Stimulated activated CD4-positive, alpha-beta T cell treated with anti-CD3 and anti-CD28 coated beads, Interleukin-15, amount 100 ng/mL, for 24 hours (primary cell): Measurements from ENCODE around the gene HBQ1.
"Not testable (repeated sequence)": the region's sequence is repeated elsewhere in the genome, so short reads cannot be mapped to it uniquely, and the experiment has no call there.

ENCODE experiments used
- DNase-seq: peaks from one replicate; pipeline ENCODE4 v3.0.0-alpha.2; 2020

HBQ1 gene

GRCh38 chr16:162271-162991 is 17.8 kb upstream of the HBQ1 start:
- DNase-seq, result no peak

DNA sequence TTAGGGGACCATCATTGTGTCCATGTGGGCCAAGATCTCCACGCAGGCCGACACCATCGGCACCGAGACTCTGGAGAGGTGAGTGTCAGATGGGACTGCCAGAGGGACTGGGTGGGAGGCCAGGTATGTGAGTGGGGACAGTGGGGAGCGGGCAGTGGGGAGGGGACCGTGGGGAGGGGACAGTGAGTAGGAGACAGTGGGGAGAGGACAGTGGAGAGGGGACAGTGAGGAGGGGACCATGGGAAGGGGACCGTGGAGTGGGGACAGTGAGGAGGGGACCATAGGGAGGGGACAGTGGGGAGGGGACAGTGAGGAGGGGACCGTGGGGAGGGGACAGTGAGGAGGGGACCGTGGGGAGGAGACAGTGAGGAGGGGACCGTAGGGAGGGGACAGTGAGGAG is 17.1 kb upstream of the HBQ1 start:
- DNase-seq, result not testable (repeated sequence)

GRCh38 chr16:163696-164095 is 16.6 kb upstream of the HBQ1 start:
- DNase-seq, result not testable (repeated sequence)

DNA sequence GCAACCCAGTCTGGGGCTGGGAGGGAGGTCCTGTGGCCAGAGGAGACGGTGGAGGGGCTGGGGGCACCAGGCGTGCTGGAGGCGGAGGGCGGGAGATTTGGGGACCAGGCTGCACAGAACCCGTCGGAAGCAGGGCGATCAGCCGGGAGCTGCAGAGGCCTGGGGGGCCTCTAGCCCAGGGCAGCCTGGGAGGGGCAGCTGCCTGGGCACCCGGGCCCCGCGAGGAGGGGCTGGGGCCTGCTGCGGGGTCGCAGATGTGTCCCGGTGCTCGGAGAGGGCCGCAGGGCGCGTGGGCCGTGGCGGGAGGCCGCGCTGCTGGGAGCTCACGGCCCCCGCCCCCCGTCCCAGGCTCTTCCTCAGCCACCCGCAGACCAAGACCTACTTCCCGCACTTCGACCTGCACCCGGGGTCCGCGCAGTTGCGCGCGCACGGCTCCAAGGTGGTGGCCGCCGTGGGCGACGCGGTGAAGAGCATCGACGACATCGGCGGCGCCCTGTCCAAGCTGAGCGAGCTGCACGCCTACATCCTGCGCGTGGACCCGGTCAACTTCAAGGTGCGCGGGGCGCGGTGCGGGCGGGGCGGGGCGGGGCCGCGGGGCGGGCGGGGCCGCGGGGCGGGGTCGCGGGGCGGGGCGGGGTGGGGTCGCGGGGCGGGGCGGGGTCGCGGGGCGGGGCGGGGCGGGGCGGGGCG is 16.0 kb upstream of the HBQ1 start:
- DNase-seq, result not testable (repeated sequence)

- DNase-seq, result no peak
These were observed 15.3 kb upstream of the HBQ1 start for GRCh38 chr16:164827-165538.

DNA sequence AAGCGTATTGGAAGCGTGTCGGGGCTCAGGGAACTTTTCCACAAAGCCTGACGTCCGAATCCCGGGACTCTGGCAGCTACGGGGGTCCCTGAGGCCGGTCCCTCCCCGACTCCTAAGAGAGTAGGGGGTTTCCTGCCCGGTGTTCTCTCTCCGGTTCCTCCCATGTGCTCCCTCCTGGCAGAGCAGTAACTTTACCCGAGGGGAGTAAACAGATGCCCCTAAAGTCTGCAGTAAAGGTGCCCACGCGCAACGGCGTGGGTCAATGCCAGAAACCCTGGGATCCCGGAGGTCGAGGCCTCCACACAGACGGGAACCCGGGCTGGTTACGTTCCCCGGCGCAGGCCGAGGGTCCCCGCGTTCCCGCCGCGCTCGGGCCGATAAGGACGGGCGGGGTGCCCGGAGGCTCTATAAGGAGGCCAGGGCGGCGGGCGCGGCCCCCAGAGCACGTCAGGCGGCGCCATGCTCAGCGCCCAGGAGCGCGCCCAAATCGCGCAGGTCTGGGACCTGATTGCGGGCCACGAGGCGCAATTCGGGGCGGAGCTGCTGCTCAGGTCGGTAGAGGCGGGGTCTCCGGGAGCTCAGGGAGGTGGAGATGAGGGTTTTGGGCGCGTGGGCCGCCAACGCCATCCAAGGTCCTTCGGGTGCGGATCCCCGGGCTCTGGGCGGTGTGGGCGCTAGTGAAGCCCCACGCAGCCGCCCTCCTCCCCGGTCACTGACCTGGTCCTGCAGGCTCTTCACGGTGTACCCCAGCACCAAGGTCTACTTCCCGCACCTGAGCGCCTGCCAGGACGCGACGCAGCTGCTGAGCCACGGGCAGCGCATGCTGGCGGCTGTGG is 14.5 kb upstream of the HBQ1 start, which contains the start of gene HBM:
Gene HBM, plus strand, starts transcription at position 440 of the 836 bp plus-strand sequence. Its CDS starts 20 bp downstream, at position 460.
- DNase-seq, result peak; percentile 41

DNA sequence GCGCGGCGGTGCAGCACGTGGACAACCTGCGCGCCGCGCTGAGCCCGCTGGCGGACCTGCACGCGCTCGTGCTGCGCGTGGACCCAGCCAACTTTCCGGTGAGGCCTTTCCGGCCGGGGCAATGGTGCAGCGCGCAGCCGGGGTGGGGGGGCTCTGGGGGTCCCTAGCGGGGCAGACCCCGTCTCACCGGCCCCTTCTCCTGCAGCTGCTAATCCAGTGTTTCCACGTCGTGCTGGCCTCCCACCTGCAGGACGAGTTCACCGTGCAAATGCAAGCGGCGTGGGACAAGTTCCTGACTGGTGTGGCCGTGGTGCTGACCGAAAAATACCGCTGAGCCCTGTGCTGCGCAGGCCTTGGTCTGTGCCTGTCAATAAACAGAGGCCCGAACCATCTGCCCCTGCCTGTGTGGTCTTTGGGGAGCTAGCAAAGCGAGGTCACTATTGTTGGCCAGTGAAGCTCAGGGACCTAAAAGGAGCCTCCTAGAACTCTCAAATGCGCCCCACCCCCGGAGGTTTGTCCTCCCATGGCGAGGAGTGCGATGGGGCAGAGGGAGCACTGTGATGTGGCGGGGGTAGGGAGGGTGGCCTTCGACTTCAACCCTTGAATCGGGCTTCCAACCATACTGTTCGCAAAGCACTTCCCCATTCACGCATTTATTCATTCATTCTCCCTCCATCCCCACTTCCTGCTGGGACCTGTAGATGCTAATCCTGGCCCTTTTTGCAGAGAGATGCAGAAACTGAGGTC is 13.7 kb upstream of the HBQ1 start:
- no peak for DNase-seq

DNA sequence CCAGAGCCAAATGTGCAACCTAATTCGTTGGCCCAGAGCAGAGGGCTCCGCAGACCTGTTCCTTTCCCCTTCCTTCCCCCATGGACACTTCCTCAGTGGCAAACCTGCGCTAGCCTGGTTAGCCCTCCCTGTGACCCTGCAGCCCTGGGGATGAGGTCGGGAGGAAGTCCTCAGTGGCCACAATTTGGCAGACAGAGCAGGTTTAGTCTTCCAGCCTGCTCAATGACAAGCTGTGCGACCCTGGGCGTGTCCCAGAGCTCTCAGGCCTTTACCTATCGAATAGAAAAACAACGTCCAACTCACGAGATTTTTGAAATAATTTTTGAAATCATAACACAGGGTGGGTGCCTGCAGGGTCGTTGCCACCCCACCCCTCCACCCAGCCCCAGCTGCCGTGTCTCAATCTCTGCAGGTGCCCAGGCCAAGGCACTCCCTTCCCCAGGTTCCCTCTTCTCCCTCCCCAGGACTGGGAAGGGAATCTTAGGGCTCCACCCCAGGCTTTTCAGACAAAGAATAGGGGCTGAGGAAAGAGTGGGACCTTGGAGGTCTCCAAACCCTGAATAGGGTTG is 13.1 kb upstream of the HBQ1 start:
- no peak for DNase-seq

- DNase-seq, result no peak
These were observed 11.8 kb upstream of the HBQ1 start for GRCh38 chr16:168424-168823.

DNA sequence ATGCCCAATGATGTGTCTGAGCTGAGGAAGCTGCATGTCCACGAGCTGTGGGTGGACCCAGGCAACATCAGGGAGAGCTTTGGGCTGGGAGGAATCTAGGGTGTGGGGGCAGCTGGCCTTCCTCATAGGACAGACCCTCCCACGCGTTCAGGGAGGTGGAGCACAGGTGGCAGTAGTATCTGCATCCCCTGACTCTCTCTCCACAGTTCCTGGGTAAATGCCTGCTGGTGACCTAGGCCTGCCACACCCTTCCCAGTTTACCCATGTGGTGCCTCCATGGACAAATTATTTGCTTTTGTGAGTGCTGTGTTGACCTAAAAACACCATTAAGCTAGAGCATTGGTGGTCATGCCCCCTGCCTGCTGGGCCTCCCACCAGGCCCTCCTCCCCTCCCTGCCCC is 11.2 kb upstream of the HBQ1 start:
- DNase-seq, result no peak

GRCh38 chr16:170088-170507 is 10.2 kb upstream of the HBQ1 start:
- not testable (repeated sequence) for DNase-seq

- DNase-seq, result no peak
These were observed 9.5 kb upstream of the HBQ1 start for GRCh38 chr16:170788-171187.

- DNase-seq, result not testable (repeated sequence)
These were observed 7.8 kb upstream of the HBQ1 start, which contains the start of gene HBA2 for GRCh38 chr16:172374-172941. Gene HBA2 (plus strand): TSS chr16:172876. CDS start chr16:172913, 37 bp downstream.

DNA sequence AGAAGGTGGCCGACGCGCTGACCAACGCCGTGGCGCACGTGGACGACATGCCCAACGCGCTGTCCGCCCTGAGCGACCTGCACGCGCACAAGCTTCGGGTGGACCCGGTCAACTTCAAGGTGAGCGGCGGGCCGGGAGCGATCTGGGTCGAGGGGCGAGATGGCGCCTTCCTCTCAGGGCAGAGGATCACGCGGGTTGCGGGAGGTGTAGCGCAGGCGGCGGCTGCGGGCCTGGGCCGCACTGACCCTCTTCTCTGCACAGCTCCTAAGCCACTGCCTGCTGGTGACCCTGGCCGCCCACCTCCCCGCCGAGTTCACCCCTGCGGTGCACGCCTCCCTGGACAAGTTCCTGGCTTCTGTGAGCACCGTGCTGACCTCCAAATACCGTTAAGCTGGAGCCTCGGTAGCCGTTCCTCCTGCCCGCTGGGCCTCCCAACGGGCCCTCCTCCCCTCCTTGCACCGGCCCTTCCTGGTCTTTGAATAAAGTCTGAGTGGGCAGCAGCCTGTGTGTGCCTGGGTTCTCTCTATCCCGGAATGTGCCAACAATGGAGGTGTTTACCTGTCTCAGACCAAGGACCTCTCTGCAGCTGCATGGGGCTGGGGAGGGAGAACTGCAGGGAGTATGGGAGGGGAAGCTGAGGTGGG is 6.9 kb upstream of the HBQ1 start:
- DNase-seq, result not testable (repeated sequence)

- DNase-seq, result not testable (repeated sequence)
These were observed 6.1 kb upstream of the HBQ1 start for GRCh38 chr16:173928-174769.

DNA sequence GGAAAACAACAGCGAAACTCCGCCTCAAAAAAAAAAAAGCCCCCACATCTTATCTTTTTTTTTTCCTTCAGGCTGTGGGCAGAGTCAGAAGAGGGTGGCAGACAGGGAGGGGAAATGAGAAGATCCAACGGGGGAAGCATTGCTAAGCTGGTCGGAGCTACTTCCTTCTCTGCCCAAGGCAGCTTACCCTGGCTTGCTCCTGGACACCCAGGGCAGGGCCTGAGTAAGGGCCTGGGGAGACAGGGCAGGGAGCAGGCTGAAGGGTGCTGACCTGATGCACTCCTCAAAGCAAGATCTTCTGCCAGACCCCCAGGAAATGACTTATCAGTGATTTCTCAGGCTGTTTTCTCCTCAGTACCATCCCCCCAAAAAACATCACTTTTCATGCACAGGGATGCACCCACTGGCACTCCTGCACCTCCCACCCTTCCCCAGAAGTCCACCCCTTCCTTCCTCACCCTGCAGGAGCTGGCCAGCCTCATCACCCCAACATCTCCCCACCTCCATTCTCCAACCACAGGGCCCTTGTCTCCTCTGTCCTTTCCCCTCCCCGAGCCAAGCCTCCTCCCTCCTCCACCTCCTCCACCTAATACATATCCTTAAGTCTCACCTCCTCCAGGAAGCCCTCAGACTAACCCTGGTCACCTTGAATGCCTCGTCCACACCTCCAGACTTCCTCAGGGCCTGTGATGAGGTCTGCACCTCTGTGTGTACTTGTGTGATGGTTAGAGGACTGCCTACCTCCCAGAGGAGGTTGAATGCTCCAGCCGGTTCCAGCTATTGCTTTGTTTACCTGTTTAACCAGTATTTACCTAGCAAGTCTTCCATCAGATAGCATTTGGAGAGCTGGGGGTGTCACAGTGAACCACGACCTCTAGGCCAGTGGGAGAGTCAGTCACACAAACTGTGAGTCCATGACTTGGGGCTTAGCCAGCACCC is 5.0 kb upstream of the HBQ1 start:
- DNase-seq, result no peak

GRCh38 chr16:176006-176405 is 4.3 kb upstream of the HBQ1 start:
- DNase-seq, result not testable (repeated sequence)
